Measurements from ENCODE around the gene RBBP8NL. TPM values are rescaled to one million over a fixed set of nuclear protein-coding genes. Genes with fewer than 3 reads are reported as not detected.

RBBP8NL gene
- total RNA-seq, 1 experiment from 2014 or later = 1.5 TPM

- TF ChIP-seq ZMAT4 (CRISPR knock-in tag; IDR thresholded peaks at IDR 0.05) (no peak), IRF2 (CRISPR knock-in tag; IDR thresholded peaks at IDR 0.05; ENCODE audit: borderline replicate concordance, low read depth) (no peak), SMAD4 (CRISPR knock-in tag; IDR thresholded peaks at IDR 0.05) (no peak), ZSCAN18 (CRISPR knock-in tag; IDR thresholded peaks at IDR 0.05) (no peak), MAX (CRISPR knock-in tag; IDR thresholded peaks at IDR 0.05) (no peak), OVOL2 (CRISPR knock-in tag; IDR thresholded peaks at IDR 0.05; ENCODE audit: borderline replicate concordance) (no peak), ZNF532 (CRISPR knock-in tag; IDR thresholded peaks at IDR 0.05; ENCODE audit: borderline replicate concordance) (no peak), USF2 (CRISPR knock-in tag; IDR thresholded peaks at IDR 0.05) (no peak), NFATC4 (CRISPR knock-in tag; IDR thresholded peaks at IDR 0.05) (no peak)
Measured at GRCh38 chr20:62466806-62467537, 39.6 kb upstream of the RBBP8NL start (continued).

- no peak for TF ChIP-seq ZNF396 (CRISPR knock-in tag; IDR thresholded peaks at IDR 0.05; ENCODE audit: borderline replicate concordance)
- TF ChIP-seq CREM (CRISPR knock-in tag; IDR thresholded peaks at IDR 0.05) = no peak
- TF ChIP-seq ZNF121 (CRISPR knock-in tag; IDR thresholded peaks at IDR 0.05) = no peak
- TF ChIP-seq ZNF532 (CRISPR knock-in tag; IDR thresholded peaks at IDR 0.05; ENCODE audit: borderline replicate concordance) = no peak
- no peak for TF ChIP-seq JUN (CRISPR knock-in tag; IDR thresholded peaks at IDR 0.05)
- no peak for TF ChIP-seq USF1 (CRISPR knock-in tag; IDR thresholded peaks at IDR 0.05)
- TF ChIP-seq ZNF425 (CRISPR knock-in tag; conservative IDR thresholded peaks at IDR 0.05) = no peak
- no peak for TF ChIP-seq GABPB1 (CRISPR knock-in tag; IDR thresholded peaks at IDR 0.05)
- TF ChIP-seq TCF7 (CRISPR knock-in tag; IDR thresholded peaks at IDR 0.05; ENCODE audit: low read depth) = no peak
- CTCF ChIA-PET = interaction anchor here (0.6 to 2.7 kb wide), 5 partner anchors 11 to 151 kb away, joined by 3 to 8 read pairs (median 3); no protein-coding TSS in a partner anchor
- Mint-ChIP-seq H3K27ac (no peak overlapping the region), H3K36me3 (no peaks in the 10 kb centered on the region), H3K27me3 (ENCODE audit: low read depth) (peaks cover 2% of the 10 kb centered on the region), H3K4me3 (no peak overlapping the region), H3K4me1 (no peaks in the 10 kb centered on the region), H3K9me3 (no peaks in the 10 kb centered on the region)
- no peak for ATAC-seq
- POLR2A ChIA-PET = no interaction called here
- DNase-seq (ENCODE audit: low spot score) = no peak
Measured at GRCh38 chr20:62466072-62466760, 38.9 kb upstream of the RBBP8NL start.

All from WTC11 (cell line).